SK-N-SH treated with all-trans-retinoic acid at 6 μM for 48 hours (cell line): ENCODE measurements around the gene COL4A2.

ENCODE experiments used
- ATAC-seq: fragments of 200-7000 bp; cut with Tn5 transposase; 3 replicates; pipeline ENCODE4 v1.9.1; 2020; ENCODE audit warnings: mild to moderate bottlenecking, moderate library complexity
- ARNTL ChIP-seq: fragments of 450-650 bp; formaldehyde crosslinking; IDR thresholded peaks from 2 replicates; pipeline ENCODE4 v1.5.0; 2020; ENCODE audit warnings: low read depth, mild to moderate bottlenecking, moderate library complexity, borderline replicate concordance
- BACH2 ChIP-seq: fragments of 250-450 bp; sonication (Bioruptor Pico); IDR thresholded peaks from 2 replicates; pipeline ENCODE4 v1.9.0; 2021; ENCODE audit warnings: mild to moderate bottlenecking, borderline replicate concordance
- CSDC2 ChIP-seq: fragments of 250-450 bp; sonication (Bioruptor Pico); IDR thresholded peaks from 2 replicates; pipeline ENCODE4 v1.5.0; 2020; ENCODE audit warnings: mild to moderate bottlenecking, moderate library complexity
- CSRNP3 ChIP-seq: fragments of 250-450 bp; sonication (Bioruptor Pico); IDR thresholded peaks from 2 replicates; pipeline ENCODE4 v1.5.1; 2021; ENCODE audit warnings: mild to moderate bottlenecking, moderate library complexity
- ESRRG ChIP-seq: fragments of 250-450 bp; sonication (Bioruptor Pico); IDR thresholded peaks from 2 replicates; pipeline ENCODE4 v1.6.1; 2021; ENCODE audit warnings: mild to moderate bottlenecking
- GLIS3 ChIP-seq: fragments of 250-450 bp; sonication (Bioruptor Pico); IDR thresholded peaks from 2 replicates; pipeline ENCODE4 v1.5.0; 2020; ENCODE audit warnings: mild to moderate bottlenecking, moderate library complexity
- PPARA ChIP-seq: fragments of 250-450 bp; sonication (Bioruptor Pico); IDR thresholded peaks from 2 replicates; pipeline ENCODE4 v1.5.0; 2020; ENCODE audit warnings: mild to moderate bottlenecking, borderline replicate concordance
- RARB ChIP-seq: fragments of 250-450 bp; sonication (Bioruptor Pico); IDR thresholded peaks from 2 replicates; pipeline ENCODE4 v1.8.0; 2021; ENCODE audit warnings: mild to moderate bottlenecking, moderate library complexity
- SNAI2 ChIP-seq: fragments of 250-450 bp; sonication (Bioruptor Pico); IDR thresholded peaks from 2 replicates; pipeline ENCODE4 v1.5.0; 2020; ENCODE audit warnings: mild to moderate bottlenecking, moderate library complexity
- TCF4 ChIP-seq: fragments of 250-450 bp; sonication (Bioruptor Pico); IDR thresholded peaks from 2 replicates; pipeline ENCODE4 v1.8.0; 2021; ENCODE audit warnings: mild to moderate bottlenecking, moderate library complexity, borderline replicate concordance
- TOX ChIP-seq: fragments of 250-450 bp; sonication (Bioruptor Pico); IDR thresholded peaks from 2 replicates; pipeline ENCODE4 v1.8.0; 2021; ENCODE audit warnings: mild to moderate bottlenecking, moderate library complexity, borderline replicate concordance
- ZC3H10 ChIP-seq: fragments of 250-450 bp; sonication (Bioruptor Pico); IDR thresholded peaks from 2 replicates; pipeline ENCODE4 v1.5.1; 2021; ENCODE audit warnings: mild to moderate bottlenecking, moderate library complexity
- ZFP3 ChIP-seq: fragments of 250-450 bp; sonication (Bioruptor Pico); IDR thresholded peaks from 2 replicates; pipeline ENCODE4 v1.5.0; 2020; ENCODE audit warnings: mild to moderate bottlenecking, moderate library complexity
- ZFP30 ChIP-seq: fragments of 450-650 bp; formaldehyde crosslinking; IDR thresholded peaks from 2 replicates; pipeline ENCODE4 v1.5.0; 2022; ENCODE audit warnings: mild to moderate bottlenecking, moderate library complexity
- ZNF565 ChIP-seq: fragments of 450-650 bp; formaldehyde crosslinking; conservative IDR thresholded peaks from 2 replicates; pipeline ENCODE4 v1.5.0; 2020; ENCODE audit warnings: low read depth, mild to moderate bottlenecking, moderate library complexity
- ZNF70 ChIP-seq: fragments of 450-650 bp; formaldehyde crosslinking; IDR thresholded peaks from 2 replicates; pipeline ENCODE4 v1.5.0; 2020; ENCODE audit warnings: mild to moderate bottlenecking, moderate library complexity
- TF ChIP-seq, protein P1 (sequence below): fragments of 250-450 bp; sonication (Bioruptor Pico); IDR thresholded peaks from 2 replicates; pipeline ENCODE4 v1.5.0; 2020; ENCODE audit warnings: mild to moderate bottlenecking, moderate library complexity
- TF ChIP-seq, protein P2 (sequence below): fragments of 250-450 bp; sonication (Bioruptor Pico); IDR thresholded peaks from 2 replicates; pipeline ENCODE4 v1.8.0; 2021; ENCODE audit warnings: low read depth, mild to moderate bottlenecking, moderate library complexity, borderline replicate concordance
- TF ChIP-seq, protein P3 (sequence below): fragments of 250-450 bp; sonication (Bioruptor Pico); IDR thresholded peaks from 2 replicates; pipeline ENCODE4 v1.5.1; 2020; ENCODE audit warnings: low read depth, mild to moderate bottlenecking, moderate library complexity
- TF ChIP-seq, protein P4 (sequence below): fragments of 250-450 bp; sonication (Bioruptor Pico); IDR thresholded peaks from 2 replicates; pipeline ENCODE4 v1.8.0; 2020; ENCODE audit warnings: mild to moderate bottlenecking, moderate library complexity, borderline replicate concordance

Gene COL4A2

GRCh38 chr13:110345266-110345665 lies 38.2 kb downstream of the COL4A2 start (continued):
- TF ChIP-seq ZFP30 (CRISPR knock-in tag) (no peak), RARB (CRISPR knock-in tag) (no peak), ZFP3 (CRISPR knock-in tag) (no peak), TCF4 (CRISPR knock-in tag) (no peak)

GRCh38 chr13:110345701-110346100 lies 38.6 kb downstream of the COL4A2 start:
- no peak for ATAC-seq
- TF ChIP-seq ESRRG (CRISPR knock-in tag) (no peak), ZNF70 (no peak), PPARA (CRISPR knock-in tag) (no peak), TOX (CRISPR knock-in tag) (no peak), ZNF565 (CRISPR knock-in tag) (no peak), CSRNP3 (CRISPR knock-in tag) (no peak), CSDC2 (CRISPR knock-in tag) (no peak), BACH2 (CRISPR knock-in tag) (no peak)
- TF ChIP-seq, protein P1, sequence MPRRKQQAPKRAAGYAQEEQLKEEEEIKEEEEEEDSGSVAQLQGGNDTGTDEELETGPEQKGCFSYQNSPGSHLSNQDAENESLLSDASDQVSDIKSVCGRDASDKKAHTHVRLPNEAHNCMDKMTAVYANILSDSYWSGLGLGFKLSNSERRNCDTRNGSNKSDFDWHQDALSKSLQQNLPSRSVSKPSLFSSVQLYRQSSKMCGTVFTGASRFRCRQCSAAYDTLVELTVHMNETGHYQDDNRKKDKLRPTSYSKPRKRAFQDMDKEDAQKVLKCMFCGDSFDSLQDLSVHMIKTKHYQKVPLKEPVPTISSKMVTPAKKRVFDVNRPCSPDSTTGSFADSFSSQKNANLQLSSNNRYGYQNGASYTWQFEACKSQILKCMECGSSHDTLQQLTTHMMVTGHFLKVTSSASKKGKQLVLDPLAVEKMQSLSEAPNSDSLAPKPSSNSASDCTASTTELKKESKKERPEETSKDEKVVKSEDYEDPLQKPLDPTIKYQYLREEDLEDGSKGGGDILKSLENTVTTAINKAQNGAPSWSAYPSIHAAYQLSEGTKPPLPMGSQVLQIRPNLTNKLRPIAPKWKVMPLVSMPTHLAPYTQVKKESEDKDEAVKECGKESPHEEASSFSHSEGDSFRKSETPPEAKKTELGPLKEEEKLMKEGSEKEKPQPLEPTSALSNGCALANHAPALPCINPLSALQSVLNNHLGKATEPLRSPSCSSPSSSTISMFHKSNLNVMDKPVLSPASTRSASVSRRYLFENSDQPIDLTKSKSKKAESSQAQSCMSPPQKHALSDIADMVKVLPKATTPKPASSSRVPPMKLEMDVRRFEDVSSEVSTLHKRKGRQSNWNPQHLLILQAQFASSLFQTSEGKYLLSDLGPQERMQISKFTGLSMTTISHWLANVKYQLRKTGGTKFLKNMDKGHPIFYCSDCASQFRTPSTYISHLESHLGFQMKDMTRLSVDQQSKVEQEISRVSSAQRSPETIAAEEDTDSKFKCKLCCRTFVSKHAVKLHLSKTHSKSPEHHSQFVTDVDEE (CRISPR knock-in tag): no peak
- TF ChIP-seq, protein P2, sequence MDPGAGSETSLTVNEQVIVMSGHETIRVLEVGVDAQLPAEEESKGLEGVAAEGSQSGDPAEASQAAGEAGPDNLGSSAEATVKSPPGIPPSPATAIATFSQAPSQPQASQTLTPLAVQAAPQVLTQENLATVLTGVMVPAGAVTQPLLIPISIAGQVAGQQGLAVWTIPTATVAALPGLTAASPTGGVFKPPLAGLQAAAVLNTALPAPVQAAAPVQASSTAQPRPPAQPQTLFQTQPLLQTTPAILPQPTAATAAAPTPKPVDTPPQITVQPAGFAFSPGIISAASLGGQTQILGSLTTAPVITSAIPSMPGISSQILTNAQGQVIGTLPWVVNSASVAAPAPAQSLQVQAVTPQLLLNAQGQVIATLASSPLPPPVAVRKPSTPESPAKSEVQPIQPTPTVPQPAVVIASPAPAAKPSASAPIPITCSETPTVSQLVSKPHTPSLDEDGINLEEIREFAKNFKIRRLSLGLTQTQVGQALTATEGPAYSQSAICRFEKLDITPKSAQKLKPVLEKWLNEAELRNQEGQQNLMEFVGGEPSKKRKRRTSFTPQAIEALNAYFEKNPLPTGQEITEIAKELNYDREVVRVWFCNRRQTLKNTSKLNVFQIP (CRISPR knock-in tag): no peak
- TF ChIP-seq, protein P3, sequence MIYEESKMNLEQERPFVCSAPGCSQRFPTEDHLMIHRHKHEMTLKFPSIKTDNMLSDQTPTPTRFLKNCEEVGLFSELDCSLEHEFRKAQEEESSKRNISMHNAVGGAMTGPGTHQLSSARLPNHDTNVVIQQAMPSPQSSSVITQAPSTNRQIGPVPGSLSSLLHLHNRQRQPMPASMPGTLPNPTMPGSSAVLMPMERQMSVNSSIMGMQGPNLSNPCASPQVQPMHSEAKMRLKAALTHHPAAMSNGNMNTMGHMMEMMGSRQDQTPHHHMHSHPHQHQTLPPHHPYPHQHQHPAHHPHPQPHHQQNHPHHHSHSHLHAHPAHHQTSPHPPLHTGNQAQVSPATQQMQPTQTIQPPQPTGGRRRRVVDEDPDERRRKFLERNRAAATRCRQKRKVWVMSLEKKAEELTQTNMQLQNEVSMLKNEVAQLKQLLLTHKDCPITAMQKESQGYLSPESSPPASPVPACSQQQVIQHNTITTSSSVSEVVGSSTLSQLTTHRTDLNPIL (CRISPR knock-in tag): no peak
- TF ChIP-seq, protein P4, sequence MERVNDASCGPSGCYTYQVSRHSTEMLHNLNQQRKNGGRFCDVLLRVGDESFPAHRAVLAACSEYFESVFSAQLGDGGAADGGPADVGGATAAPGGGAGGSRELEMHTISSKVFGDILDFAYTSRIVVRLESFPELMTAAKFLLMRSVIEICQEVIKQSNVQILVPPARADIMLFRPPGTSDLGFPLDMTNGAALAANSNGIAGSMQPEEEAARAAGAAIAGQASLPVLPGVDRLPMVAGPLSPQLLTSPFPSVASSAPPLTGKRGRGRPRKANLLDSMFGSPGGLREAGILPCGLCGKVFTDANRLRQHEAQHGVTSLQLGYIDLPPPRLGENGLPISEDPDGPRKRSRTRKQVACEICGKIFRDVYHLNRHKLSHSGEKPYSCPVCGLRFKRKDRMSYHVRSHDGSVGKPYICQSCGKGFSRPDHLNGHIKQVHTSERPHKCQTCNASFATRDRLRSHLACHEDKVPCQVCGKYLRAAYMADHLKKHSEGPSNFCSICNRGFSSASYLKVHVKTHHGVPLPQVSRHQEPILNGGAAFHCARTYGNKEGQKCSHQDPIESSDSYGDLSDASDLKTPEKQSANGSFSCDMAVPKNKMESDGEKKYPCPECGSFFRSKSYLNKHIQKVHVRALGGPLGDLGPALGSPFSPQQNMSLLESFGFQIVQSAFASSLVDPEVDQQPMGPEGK: no peak

GRCh38 chr13:110346661-110347067 lies 39.6 kb downstream of the COL4A2 start:
- TF ChIP-seq ZFP30 (CRISPR knock-in tag) (no peak), ZNF565 (CRISPR knock-in tag) (no peak), ARNTL (CRISPR knock-in tag) (no peak)
- ATAC-seq: no peak

DNA sequence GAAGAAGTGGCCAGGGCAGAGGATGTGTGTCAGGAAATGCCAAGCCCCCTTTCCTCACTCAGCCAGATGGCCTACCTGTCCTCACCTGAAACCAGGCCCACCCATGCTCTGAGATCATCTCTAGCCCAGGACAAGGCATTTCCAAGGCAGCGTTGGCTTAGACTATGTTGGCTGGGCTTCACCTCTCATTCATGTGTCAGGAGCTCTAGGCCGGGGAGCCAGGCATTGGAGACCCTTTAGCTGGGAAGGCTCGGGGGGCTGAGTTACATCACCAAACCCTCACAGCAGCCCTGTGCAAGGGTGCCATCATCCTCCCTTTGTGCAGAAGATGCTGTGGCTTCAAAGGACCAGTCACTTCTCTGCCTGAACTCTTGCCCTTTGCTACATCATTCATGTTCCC lies 40.0 kb downstream of the COL4A2 start:
- no peak; the same call in 2 of the 3 replicates for ATAC-seq
- TF ChIP-seq ZFP3 (CRISPR knock-in tag) (no peak), GLIS3 (no peak), TOX (CRISPR knock-in tag) (no peak), ESRRG (CRISPR knock-in tag) (no peak), ZNF565 (CRISPR knock-in tag) (no peak), ZFP30 (CRISPR knock-in tag) (no peak), ZC3H10 (no peak), RARB (CRISPR knock-in tag) (no peak), ARNTL (CRISPR knock-in tag) (no peak), TCF4 (CRISPR knock-in tag) (no peak), SNAI2 (no peak), CSDC2 (CRISPR knock-in tag) (no peak)
- TF ChIP-seq, protein P1 (CRISPR knock-in tag): no peak
- TF ChIP-seq, protein P2 (CRISPR knock-in tag): no peak
